NT2/D1 (cell line): ENCODE measurements around the gene PTPRN.

Experiments used
- SUZ12 ChIP-seq: IDR thresholded peaks from 2 replicates; pipeline ENCODE4 v1.6.1; 2011; ENCODE audit not compliant: insufficient read length, insufficient read depth; ENCODE audit errors: extremely low read depth
- YY1 ChIP-seq: IDR thresholded peaks from 2 replicates; pipeline ENCODE4 v1.6.1; 2011; ENCODE audit not compliant: insufficient read length, insufficient read depth

- no peak for TF ChIP-seq YY1
- TF ChIP-seq SUZ12: no peak
These were observed 19.5 kb downstream of the PTPRN start for GRCh38 chr2:219289537-219290361.
